Fibroblast of lung (primary cell): ENCODE data around the gene KCNK2.

Experiments used
- CTCF ChIP-seq, 2 donors: IDR thresholded peaks in 1 of 2; conservative IDR thresholded peaks in 1 of 2; 1 replicate in 1 of 2; 2 replicates in 1 of 2; pipeline ENCODE4 v1.5.1; 2011 to 2012; ENCODE audit warnings: low read length in 2 of 2, control low read depth in 1 of 2, inconsistent platforms in 1 of 2, low read depth in 1 of 2, mild to moderate bottlenecking in 1 of 2
- EZH2 ChIP-seq: IDR thresholded peaks from 2 replicates; pipeline ENCODE4 v1.5.1; 2012; ENCODE audit warnings: low read length, control low read depth, mild to moderate bottlenecking; ENCODE audit errors: missing control alignments

GRCh38 chr1:215071078-215071477, 11.5 kb upstream of the KCNK2 start:
- TF ChIP-seq CTCF (conservative IDR thresholded peaks at IDR 0.05 in 1 of 2, IDR thresholded peaks at IDR 0.05 in 1 of 2; ENCODE audit: low read depth in 1 of 2, low read length in 2 of 2), result no peak
- no peak for TF ChIP-seq EZH2
